Neural cell (in vitro differentiated cells): Measurements from ENCODE around the gene EYA4.

Experiments
- EP300 ChIP-seq: fragments of 450-650 bp; conservative IDR thresholded peaks from 2 replicates; pipeline ENCODE4 v1.6.1; 2014; ENCODE audit warnings: antibody characterized with exemption, mild to moderate bottlenecking, moderate library complexity; ENCODE audit not compliant: poor library complexity, severe bottlenecking
- EZH2 ChIP-seq: fragments of 200-600, 300-800 bp; shearing (Covaris generic), sonication (generic); IDR thresholded peaks from 2 replicates; pipeline ENCODE4 v1.6.1; 2014; ENCODE audit warnings: antibody characterized with exemption, low read length, borderline replicate concordance, mild to moderate bottlenecking; ENCODE audit not compliant: insufficient read depth, poor library complexity, severe bottlenecking
- MXI1 ChIP-seq: fragments of 450-650 bp; conservative IDR thresholded peaks from 2 replicates; pipeline ENCODE4 v1.6.1; 2014; ENCODE audit warnings: antibody characterized with exemption, mild to moderate bottlenecking; ENCODE audit not compliant: poor library complexity, severe bottlenecking
- POLR2AphosphoS5 ChIP-seq: IDR thresholded peaks from 2 replicates; pipeline ENCODE4 v1.6.1; 2012
- RAD21 ChIP-seq: fragments of 450-650 bp; conservative IDR thresholded peaks from 2 replicates; pipeline ENCODE4 v1.6.1; 2014; ENCODE audit warnings: antibody characterized with exemption, mild to moderate bottlenecking, moderate library complexity
- TAF1 ChIP-seq: IDR thresholded peaks from 2 replicates; pipeline ENCODE4 v1.6.1; 2012; ENCODE audit warnings: low read depth
- TF ChIP-seq, protein P1 (sequence below): fragments of 450-650 bp; IDR thresholded peaks from 2 replicates; pipeline ENCODE4 v1.5.1; 2014; ENCODE audit warnings: antibody characterized with exemption, mild to moderate bottlenecking, moderate library complexity; ENCODE audit not compliant: poor library complexity, severe bottlenecking
- TF ChIP-seq, protein P2 (sequence below): IDR thresholded peaks from 2 replicates; pipeline ENCODE4 v1.6.1; 2012; ENCODE audit warnings: borderline replicate concordance

DNA sequence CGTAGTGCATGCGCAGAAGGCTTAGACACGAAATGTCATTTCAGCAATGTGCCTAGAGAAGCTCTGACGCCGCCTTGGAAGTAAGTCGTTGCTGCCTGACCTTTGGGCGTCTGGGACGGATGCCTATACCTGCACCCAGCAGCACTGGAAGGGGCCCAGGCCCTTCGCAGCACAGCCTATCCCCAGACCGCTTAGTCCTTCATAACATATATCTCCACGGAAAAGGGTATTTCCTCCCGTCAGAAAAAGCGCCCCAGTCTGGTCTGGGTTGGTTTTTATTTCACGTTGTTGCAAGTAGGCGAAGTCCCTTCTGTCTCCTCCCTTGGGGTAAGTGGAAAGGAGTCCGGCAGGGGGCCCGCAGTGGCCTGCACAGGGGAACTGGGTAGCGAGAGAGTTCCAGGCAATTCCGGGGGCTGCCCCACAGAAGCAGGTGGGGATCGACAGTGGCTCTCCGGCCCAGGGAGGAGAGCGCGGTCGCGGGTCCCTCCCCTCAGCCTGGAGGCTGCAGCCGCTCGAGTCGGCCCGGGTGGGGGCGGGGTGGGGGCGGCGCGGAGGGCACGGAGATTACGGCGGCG lies 559 bp upstream of the EYA4 start:
- TF ChIP-seq, protein P1, sequence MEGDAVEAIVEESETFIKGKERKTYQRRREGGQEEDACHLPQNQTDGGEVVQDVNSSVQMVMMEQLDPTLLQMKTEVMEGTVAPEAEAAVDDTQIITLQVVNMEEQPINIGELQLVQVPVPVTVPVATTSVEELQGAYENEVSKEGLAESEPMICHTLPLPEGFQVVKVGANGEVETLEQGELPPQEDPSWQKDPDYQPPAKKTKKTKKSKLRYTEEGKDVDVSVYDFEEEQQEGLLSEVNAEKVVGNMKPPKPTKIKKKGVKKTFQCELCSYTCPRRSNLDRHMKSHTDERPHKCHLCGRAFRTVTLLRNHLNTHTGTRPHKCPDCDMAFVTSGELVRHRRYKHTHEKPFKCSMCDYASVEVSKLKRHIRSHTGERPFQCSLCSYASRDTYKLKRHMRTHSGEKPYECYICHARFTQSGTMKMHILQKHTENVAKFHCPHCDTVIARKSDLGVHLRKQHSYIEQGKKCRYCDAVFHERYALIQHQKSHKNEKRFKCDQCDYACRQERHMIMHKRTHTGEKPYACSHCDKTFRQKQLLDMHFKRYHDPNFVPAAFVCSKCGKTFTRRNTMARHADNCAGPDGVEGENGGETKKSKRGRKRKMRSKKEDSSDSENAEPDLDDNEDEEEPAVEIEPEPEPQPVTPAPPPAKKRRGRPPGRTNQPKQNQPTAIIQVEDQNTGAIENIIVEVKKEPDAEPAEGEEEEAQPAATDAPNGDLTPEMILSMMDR: no peak
- TF ChIP-seq TAF1: no peak
- no peak for TF ChIP-seq POLR2AphosphoS5
- no peak for TF ChIP-seq EP300
- TF ChIP-seq EZH2: no peak
- TF ChIP-seq RAD21: no peak
- TF ChIP-seq MXI1: no peak
- TF ChIP-seq, protein P2, sequence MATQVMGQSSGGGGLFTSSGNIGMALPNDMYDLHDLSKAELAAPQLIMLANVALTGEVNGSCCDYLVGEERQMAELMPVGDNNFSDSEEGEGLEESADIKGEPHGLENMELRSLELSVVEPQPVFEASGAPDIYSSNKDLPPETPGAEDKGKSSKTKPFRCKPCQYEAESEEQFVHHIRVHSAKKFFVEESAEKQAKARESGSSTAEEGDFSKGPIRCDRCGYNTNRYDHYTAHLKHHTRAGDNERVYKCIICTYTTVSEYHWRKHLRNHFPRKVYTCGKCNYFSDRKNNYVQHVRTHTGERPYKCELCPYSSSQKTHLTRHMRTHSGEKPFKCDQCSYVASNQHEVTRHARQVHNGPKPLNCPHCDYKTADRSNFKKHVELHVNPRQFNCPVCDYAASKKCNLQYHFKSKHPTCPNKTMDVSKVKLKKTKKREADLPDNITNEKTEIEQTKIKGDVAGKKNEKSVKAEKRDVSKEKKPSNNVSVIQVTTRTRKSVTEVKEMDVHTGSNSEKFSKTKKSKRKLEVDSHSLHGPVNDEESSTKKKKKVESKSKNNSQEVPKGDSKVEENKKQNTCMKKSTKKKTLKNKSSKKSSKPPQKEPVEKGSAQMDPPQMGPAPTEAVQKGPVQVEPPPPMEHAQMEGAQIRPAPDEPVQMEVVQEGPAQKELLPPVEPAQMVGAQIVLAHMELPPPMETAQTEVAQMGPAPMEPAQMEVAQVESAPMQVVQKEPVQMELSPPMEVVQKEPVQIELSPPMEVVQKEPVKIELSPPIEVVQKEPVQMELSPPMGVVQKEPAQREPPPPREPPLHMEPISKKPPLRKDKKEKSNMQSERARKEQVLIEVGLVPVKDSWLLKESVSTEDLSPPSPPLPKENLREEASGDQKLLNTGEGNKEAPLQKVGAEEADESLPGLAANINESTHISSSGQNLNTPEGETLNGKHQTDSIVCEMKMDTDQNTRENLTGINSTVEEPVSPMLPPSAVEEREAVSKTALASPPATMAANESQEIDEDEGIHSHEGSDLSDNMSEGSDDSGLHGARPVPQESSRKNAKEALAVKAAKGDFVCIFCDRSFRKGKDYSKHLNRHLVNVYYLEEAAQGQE: no peak
